HL-60 (cell line): ENCODE results near the gene RECK.
"Not testable (repeated sequence)": the region's sequence is repeated elsewhere in the genome, so short reads cannot be mapped to it uniquely, and the experiment has no call there.

Experiments used
- DNase-seq, 2 experiments: peaks; one replicate each; pipeline ENCODE4 v3.0.0-alpha.2; 2010 to 2020; ENCODE audit warnings: low read depth in 1 of 2, low spot score in 1 of 2
- H3K27ac ChIP-seq: fragments of 250-450 bp; sonication (Bioruptor Pico); replicated peaks from 2 replicates; pipeline ENCODE4 v1.5.1; 2020; ENCODE audit warnings: mild to moderate bottlenecking, moderate library complexity
- H3K27me3 ChIP-seq: fragments of 250-450 bp; sonication (Bioruptor Pico); 2 replicates; pipeline ENCODE4 v1.5.1; 2021; ENCODE audit warnings: mild to moderate bottlenecking, moderate library complexity; ENCODE audit not compliant: insufficient read depth, poor library complexity, severe bottlenecking
- H3K4me3 ChIP-seq: replicated peaks from 2 replicates; pipeline ENCODE4 v1.5.1; 2011; ENCODE audit warnings: mild to moderate bottlenecking, control low read depth, low read length; ENCODE audit not compliant: insufficient read depth
- GABPA ChIP-seq: IDR thresholded peaks from 2 replicates; pipeline ENCODE4 v1.6.1; 2012; ENCODE audit warnings: low read depth
- POLR2AphosphoS5 ChIP-seq: IDR thresholded peaks from 2 replicates; pipeline ENCODE4 v1.6.1; 2012; ENCODE audit warnings: low read depth
- REST ChIP-seq: IDR thresholded peaks from 2 replicates; pipeline ENCODE4 v1.6.1; 2012; ENCODE audit warnings: low read depth; ENCODE audit not compliant: insufficient replicate concordance
- SPI1 ChIP-seq: IDR thresholded peaks from 2 replicates; pipeline ENCODE4 v1.6.1; 2012; ENCODE audit warnings: low read depth, mild to moderate bottlenecking, borderline replicate concordance
- TF ChIP-seq, protein P1 (sequence below): IDR thresholded peaks from one replicate; pipeline ENCODE4 v1.5.1; 2011; ENCODE audit warnings: low read length, control low read depth, inconsistent platforms; ENCODE audit not compliant: insufficient read depth

RECK gene

GRCh38 chr9:35994959-35995358 lies 41.8 kb upstream of the RECK start:
- Histone ChIP-seq H3K27me3 (peaks cover 6% of the 10 kb centered on the region), H3K27ac (no peak overlapping the region), H3K4me3 (no peak overlapping the region)
- TF ChIP-seq SPI1 (no peak), POLR2AphosphoS5 (no peak), GABPA (no peak), REST (no peak)
- TF ChIP-seq, protein P1, sequence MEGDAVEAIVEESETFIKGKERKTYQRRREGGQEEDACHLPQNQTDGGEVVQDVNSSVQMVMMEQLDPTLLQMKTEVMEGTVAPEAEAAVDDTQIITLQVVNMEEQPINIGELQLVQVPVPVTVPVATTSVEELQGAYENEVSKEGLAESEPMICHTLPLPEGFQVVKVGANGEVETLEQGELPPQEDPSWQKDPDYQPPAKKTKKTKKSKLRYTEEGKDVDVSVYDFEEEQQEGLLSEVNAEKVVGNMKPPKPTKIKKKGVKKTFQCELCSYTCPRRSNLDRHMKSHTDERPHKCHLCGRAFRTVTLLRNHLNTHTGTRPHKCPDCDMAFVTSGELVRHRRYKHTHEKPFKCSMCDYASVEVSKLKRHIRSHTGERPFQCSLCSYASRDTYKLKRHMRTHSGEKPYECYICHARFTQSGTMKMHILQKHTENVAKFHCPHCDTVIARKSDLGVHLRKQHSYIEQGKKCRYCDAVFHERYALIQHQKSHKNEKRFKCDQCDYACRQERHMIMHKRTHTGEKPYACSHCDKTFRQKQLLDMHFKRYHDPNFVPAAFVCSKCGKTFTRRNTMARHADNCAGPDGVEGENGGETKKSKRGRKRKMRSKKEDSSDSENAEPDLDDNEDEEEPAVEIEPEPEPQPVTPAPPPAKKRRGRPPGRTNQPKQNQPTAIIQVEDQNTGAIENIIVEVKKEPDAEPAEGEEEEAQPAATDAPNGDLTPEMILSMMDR, result no peak
- DNase-seq, result no peak

DNA sequence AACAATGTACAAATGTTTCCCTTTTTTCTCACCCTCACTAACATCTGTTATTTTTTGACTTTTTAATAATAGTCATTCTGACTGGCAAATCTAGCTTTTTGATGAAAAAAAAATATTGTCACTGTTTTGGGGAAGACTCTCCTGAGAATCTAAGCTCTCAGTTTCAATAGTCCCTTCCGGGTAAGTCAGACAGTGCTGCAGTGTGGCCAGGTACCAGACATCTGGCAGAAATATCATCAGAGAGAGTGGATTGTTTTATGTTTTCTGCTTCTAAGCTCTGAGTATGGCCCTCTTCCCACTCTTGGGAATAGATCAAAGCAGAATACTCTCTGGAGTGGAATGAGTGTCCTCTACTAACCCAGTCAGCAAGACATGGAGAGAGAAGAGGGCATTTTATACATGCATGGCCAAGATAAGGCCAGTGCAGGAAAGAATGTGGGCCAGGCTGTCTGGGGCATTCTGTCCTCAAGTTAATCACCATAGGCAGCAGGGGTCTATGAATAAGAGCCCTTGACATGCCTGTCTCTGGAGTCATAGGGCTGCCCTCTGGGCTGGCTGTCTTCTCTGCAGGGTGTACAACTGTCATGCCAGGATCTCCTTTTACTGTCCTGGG lies 40.2 kb upstream of the RECK start:
- TF ChIP-seq, protein P1, result no peak
- TF ChIP-seq REST, result no peak
- TF ChIP-seq POLR2AphosphoS5, result no peak
- TF ChIP-seq GABPA, result no peak
- no peak overlapping the region for H3K4me3 ChIP-seq
- H3K27ac ChIP-seq, result no peak overlapping the region
- H3K27me3 ChIP-seq, result peaks cover 4% of the 10 kb centered on the region
- DNase-seq, result no peak

GRCh38 chr9:35997016-35997415 lies 39.7 kb upstream of the RECK start:
- H3K4me3 ChIP-seq, H3K27ac ChIP-seq, H3K27me3 ChIP-seq, DNase-seq: not testable (repeated sequence)

DNA sequence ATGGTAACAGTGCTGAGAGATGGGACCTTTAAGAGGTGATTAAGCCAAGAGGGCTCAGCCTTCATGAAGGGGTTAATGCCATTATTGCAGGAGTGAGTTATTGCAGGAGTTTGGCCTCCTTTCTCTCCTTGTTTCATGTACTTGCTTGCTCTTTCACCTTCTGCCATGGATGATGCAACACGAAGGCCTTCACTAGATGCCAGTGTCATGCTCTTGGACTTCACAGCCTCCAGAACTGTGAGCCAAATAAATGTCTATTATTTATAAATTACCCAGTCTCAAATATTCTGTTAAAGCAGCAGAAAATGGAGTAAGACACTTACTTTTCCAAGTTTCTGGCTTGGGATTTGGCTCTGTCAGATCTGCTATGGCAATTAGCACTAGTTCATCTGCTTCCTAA lies 38.4 kb upstream of the RECK start:
- DNase-seq, result no peak

More for the DNA sequence above, 38.4 kb upstream of the RECK start:
- Histone ChIP-seq H3K4me3 (no peak overlapping the region), H3K27ac (no peak overlapping the region), H3K27me3 (peaks cover 4% of the 10 kb centered on the region)
- TF ChIP-seq POLR2AphosphoS5 (no peak), GABPA (no peak), SPI1 (no peak), REST (no peak)
- TF ChIP-seq, protein P1, result no peak
